GM21528 (cell line): ENCODE results near the gene CHMP2A.
"Not testable (repeated sequence)": the region's sequence is repeated elsewhere in the genome, so short reads cannot be mapped to it uniquely, and the experiment has no call there.

Experiments used
- ATAC-seq: cut with Tn5 transposase; IDR thresholded peaks from one replicate; pipeline ENCODE4 v1.9.1; 2021; ENCODE audit warnings: mild to moderate bottlenecking, moderate library complexity; ENCODE audit not compliant: unreplicated experiment, low FRiP score

The CHMP2A gene

DNA sequence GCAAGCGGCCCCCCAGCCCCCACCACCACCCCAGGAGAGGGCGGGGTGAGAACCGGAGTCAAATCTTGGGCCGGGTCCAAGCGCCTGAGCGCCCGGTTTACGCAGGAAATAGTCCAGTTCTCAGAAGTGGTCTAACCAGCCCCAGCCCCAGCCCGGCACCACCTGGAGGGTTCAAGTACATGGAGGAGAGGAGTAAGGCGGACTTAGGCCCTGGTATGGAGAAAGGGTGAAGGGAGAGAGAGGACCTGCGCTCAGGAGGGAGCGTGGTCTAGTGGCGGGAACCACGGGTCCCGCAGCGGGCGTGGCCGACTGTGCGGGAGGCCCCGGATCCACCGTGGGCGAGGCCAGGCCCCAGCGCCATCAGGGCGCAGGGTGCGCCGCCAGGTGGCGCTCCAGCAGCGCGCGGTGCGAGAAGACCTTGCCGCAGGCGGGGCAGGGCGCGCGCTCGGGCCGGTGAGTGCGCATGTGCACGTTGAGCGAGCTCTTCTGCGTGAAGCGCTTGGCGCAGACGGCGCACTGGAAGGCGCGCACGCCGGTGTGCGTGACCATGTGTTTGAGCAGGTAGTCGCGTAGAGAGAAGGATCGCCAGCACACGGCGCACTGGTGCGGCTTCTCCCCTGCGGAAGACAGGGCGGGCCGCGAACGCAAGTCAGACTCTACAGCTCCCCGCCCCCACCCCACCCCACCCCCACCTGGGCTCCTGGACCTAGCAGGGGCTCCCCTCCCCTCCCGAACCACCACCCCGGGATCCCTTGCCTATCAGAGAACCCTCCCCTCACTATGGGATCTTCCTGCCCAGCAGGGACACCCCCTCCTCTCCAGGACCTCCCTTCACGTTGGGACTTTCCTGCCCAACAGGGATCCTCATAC is 41.0 kb downstream of the CHMP2A start:
- ATAC-seq: no peak

DNA sequence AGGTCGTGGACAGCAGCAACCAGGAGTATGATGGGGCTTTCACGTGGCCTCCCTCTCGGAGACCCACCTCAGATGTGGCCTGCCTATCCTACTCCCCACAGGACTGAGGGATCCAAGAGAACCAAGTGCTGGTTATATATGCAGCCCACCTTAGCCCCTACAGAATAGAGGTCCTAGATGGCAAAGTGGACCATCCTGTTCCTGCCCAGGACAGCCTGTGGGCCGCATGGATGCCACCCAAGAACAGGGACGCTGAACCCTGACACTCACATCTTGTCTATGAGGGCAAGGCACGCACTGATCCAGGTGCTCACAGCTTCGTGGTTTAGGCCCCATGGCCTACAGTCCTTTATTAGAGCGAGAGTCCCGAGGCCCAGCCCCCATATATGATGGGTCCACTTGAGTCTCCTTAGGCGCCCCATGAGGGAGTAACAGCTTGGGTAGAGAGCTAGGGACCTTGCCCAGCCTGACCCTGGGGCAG is 41.7 kb downstream of the CHMP2A start:
- no peak for ATAC-seq

DNA sequence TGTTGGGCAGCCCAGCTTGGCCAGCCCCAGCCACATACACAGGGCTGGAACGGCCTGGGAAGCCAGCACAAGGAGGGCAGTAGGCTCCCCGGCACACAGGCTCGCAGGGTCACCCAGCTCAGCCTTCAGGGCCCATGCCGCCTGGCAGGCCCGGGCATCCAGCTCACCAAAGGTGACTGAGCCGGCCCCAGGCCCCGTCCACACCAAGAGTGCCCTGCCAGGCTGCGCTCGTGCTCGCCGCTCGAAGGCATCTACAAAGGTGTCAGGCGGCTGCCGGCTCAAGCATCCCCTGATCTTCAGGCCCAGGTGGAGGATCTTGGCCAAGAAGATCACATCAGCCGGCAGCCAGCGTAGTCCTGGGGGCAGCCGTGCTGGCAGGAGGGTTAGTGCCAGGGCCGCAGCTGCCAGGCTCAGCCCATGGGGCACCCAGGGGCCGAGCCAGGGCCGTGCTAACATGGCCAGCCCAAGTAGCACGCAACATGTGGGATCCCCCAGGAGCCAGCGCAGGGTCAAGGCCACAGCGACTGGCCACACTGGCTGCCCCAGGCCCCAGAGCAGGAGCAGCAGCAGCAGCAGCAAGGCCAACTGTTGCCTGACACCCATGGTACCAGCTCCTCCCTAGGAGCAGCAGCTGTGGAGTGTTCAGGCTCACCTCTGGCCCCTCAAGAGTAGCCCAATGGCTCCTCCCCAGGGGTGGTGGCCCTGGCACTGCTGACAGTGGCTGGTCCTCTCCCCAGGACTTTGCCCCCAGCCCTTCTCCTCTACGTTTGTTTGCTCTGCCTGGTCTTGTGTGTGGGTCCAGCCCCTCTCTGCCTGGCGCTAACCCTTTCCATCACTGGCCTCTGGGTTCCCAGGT is 43.3 kb downstream of the CHMP2A start, which contains the start of gene SLC27A5:
TSS of gene SLC27A5 (minus strand) at position 640 of the 856 bp plus-strand sequence. CDS start at position 603, 37 bp downstream.
- ATAC-seq: no peak

DNA sequence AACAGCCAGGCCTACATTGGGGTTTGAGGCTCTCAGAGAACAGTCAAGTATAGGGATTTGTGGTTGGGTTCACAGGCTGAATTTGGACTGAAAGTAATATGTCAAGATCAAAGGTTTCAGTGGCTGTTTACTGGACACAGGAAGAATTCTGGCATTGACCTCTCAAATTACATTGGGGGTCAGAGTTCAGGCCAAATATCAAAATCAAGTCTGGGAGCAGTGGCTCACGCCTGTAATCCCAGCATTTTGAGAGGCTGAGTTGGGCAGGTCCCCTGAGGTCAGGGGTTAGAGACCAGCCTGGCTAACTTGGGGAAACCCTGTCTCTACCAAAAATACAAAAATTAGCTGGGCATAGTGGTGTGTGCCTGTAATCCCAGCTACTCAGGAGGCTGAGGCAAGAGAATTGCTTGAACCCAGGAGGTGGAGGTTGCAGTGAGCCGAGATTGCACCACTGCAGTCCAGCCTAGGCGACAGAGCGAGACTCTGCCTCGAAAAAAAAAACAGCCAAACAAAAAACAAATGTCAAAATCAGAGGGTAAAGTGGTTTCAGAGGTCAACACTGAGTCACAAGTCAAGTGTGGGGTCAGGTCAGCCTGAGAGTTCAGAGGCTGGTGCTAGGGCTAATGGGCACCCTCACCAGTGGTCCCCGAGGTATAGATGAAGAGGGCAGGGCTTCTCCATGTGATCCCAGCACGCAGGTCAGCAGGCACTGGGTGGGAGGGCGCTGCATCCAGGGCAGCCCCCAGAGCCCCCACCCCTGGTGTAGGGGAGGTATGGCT is 44.6 kb downstream of the CHMP2A start:
- no peak for ATAC-seq

DNA sequence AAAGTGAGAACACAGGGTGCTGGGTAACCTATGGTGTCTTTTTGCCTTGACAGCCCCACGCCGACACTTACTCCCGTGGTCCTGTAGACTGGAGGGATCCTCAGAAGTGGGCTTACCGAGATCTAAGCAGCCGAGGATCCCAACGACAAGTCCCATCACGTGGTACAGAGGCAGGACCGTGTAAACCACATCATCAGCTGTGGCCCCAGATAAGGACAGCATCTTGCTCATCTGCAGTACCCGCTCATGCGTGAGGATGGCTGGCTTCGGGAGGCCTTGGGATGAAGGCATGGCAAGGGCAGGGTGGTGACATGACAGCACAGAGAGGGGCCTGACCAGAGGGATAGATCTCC is 45.2 kb downstream of the CHMP2A start:
- no peak for ATAC-seq

DNA sequence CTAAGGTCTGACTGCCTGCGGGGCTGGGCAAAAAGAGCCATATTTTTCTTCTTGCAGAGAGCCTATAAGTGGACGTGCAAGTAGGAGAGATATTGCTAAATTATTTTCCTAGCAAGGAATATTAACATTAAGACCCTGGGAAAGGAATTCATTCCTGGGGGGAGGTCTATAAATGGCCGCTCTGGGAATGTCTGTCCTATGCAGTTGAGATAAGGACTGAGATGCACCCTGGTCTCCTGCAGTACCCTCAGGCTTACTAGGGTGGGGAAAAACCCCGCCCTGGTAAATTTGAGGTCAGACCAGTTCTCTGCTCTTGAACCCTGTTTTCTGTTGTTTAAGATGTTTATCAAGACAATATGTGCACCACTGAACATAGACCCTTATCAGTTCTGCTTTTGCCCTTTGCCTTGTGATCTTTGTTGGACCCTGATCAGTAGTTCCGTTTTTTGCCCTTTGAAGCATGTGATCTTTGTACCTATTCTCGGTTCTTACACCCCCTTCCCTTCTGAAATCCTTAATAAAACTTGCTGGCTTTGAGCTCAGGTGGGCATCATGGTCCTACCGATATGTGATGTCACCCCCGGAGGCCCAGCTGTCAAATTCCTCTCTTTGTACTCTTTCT is 47.2 kb downstream of the CHMP2A start:
- ATAC-seq: not testable (repeated sequence)
